ENCODE data around the gene TGFB2. TPM values are rescaled to one million over a fixed set of nuclear protein-coding genes. Genes with fewer than 3 reads are reported as not detected.

The TGFB2 gene
- total RNA-seq, 4 donors from 2014 or later: 3.3 to 9.4 (median 6.8) TPM

DNA sequence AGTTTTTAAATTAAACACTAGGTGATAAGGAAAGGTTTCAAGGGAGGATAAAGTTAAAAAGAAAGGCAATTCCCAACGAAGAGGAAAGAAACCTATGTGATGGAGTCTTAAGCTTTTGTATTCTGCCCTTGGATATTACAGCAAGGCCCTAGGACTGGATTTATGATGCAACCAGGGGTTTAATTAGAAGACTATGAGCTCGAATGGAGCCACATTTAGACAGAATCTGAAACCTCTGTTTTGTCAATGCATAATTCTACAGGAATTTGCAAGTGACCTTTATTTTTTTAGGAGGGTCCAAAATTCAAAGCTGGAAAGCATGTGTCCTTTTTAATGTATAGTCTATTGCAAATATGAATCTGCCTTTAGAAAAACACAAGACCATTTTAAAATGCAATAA, 37.9 kb downstream of the TGFB2 start:
- no peaks in the 10 kb centered on the region for H3K9me3 ChIP-seq
- no peak for ATAC-seq
- no peak for TF ChIP-seq POLR2AphosphoS5 (IDR thresholded peaks at IDR 0.05)
- TF ChIP-seq EP300 (IDR thresholded peaks at IDR 0.05): no peak
- TF ChIP-seq POLR2A (IDR thresholded peaks at IDR 0.05): no peak
- TF ChIP-seq, protein P1, sequence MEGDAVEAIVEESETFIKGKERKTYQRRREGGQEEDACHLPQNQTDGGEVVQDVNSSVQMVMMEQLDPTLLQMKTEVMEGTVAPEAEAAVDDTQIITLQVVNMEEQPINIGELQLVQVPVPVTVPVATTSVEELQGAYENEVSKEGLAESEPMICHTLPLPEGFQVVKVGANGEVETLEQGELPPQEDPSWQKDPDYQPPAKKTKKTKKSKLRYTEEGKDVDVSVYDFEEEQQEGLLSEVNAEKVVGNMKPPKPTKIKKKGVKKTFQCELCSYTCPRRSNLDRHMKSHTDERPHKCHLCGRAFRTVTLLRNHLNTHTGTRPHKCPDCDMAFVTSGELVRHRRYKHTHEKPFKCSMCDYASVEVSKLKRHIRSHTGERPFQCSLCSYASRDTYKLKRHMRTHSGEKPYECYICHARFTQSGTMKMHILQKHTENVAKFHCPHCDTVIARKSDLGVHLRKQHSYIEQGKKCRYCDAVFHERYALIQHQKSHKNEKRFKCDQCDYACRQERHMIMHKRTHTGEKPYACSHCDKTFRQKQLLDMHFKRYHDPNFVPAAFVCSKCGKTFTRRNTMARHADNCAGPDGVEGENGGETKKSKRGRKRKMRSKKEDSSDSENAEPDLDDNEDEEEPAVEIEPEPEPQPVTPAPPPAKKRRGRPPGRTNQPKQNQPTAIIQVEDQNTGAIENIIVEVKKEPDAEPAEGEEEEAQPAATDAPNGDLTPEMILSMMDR (IDR thresholded peaks at IDR 0.05): no peak
- no peak overlapping the region for H3K27ac ChIP-seq
- peaks cover 4 to 16% (median 11%) of the 10 kb centered on the region in 3 donors for H3K4me1 ChIP-seq
- H3K36me3 ChIP-seq: no peaks in the 10 kb centered on the region
- no peak overlapping the region for H3K4me3 ChIP-seq
- H3K27me3 ChIP-seq: no peaks in the 10 kb centered on the region
- 43 to 69% methylated on average over 1 to 2 of the region's 2 CpGs for WGBS, 2 donors (ENCODE audit: low coverage in 1 of 2)

DNA sequence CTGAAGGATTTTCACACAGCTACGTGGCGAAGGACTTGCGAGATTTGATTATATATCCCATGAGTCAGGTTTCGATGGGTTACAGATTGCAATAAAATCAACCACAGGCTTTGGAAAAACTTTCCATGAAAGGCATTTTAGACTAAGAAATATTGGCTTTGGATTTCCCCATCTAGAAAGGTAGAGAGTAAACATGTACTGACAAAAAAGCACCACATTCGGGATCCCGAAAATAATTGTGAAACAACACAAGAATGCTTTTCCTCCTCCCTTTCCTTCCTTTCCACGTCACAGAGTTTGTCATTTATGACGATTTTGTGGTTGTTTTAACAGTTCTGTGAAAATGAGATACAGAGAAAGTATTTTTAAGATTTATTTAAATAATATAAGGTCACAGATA, 38.5 kb downstream of the TGFB2 start:
- Histone ChIP-seq H3K36me3 (no peaks in the 10 kb centered on the region), H3K27me3 (no peaks in the 10 kb centered on the region), H3K4me3 (no peak overlapping the region), H3K9me3 (no peaks in the 10 kb centered on the region), H3K27ac (no peak overlapping the region), H3K4me1 (peaks cover 4 to 16% (median 11%) of the 10 kb centered on the region in 3 donors)
- ATAC-seq: no peak
- 79 to 81% methylated on average over 8 of the region's 8 CpGs for WGBS, 2 donors (ENCODE audit: low coverage in 1 of 2)
- TF ChIP-seq EP300 (IDR thresholded peaks at IDR 0.05) (no peak), POLR2A (IDR thresholded peaks at IDR 0.05) (no peak), POLR2AphosphoS5 (IDR thresholded peaks at IDR 0.05) (no peak)
- TF ChIP-seq, protein P1 (IDR thresholded peaks at IDR 0.05): no peak

DNA sequence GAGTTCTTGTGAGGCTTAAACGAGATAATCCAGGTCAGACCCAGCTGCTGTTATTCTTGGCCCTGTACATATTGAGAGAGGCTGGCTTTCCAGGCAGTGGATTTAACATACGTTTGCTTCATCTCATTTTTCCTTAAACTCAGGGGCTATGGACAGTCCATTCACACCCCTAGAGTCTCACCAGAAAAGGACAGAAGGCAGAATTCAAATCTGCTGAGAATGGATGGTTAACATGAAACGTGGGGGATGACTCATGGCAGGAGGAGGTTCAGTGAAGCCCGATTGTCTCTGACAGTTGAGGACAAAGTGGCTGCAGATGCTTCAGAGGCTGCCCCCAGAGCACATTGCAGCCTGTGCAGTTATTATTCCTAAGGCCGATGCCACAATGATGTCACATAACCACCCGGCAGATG, 39.5 kb downstream of the TGFB2 start:
- H3K4me1 ChIP-seq: peaks cover 4 to 15% (median 11%) of the 10 kb centered on the region in 3 donors
- no peak for ATAC-seq

DNA sequence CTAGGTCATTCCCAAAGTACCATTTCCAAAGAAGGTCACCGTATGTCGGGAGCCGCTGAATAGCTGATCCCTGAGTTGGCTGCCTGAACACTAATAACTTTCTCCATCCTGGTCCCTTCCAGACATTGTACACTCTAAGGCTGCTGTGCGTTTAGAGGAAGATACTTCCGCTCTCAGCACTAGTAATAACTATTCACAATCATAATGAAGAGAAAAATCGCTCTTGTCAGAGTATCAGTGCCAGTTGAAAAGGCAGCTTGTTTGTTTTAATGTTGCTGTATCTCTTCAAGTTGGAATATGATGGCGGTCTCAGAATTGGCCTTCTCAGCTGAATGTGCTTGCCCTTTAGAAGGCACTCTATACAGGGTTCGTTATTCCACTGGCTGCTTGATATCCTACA, 43.5 kb downstream of the TGFB2 start:
- H3K9me3 ChIP-seq: no peaks in the 10 kb centered on the region
- H3K4me1 ChIP-seq: no peaks in the 10 kb centered on the region
- no peaks in the 10 kb centered on the region for H3K27me3 ChIP-seq
- H3K27ac ChIP-seq: no peak overlapping the region
- 92 to 97% methylated on average over 5 to 8 of the region's 8 CpGs for WGBS, 2 donors (ENCODE audit: low coverage in 1 of 2)
- H3K36me3 ChIP-seq: no peaks in the 10 kb centered on the region
- no peak overlapping the region for H3K4me3 ChIP-seq
- no peak for ATAC-seq
- TF ChIP-seq POLR2A (IDR thresholded peaks at IDR 0.05) (no peak), EP300 (IDR thresholded peaks at IDR 0.05) (no peak), POLR2AphosphoS5 (IDR thresholded peaks at IDR 0.05) (no peak)

More for the DNA sequence above, 39.5 kb downstream of the TGFB2 start:
- no peaks in the 10 kb centered on the region for H3K9me3 ChIP-seq
- TF ChIP-seq, protein P1 (IDR thresholded peaks at IDR 0.05): no peak
- TF ChIP-seq POLR2AphosphoS5 (IDR thresholded peaks at IDR 0.05) (no peak), POLR2A (IDR thresholded peaks at IDR 0.05) (no peak), EP300 (IDR thresholded peaks at IDR 0.05) (no peak)
- no peak overlapping the region for H3K27ac ChIP-seq
- H3K36me3 ChIP-seq: no peaks in the 10 kb centered on the region
- WGBS, 2 donors (ENCODE audit: low coverage in 1 of 2): 42 to 50% methylated on average over 1 to 3 of the region's 6 CpGs
- no peaks in the 10 kb centered on the region for H3K27me3 ChIP-seq
- H3K4me3 ChIP-seq: no peak overlapping the region

DNA sequence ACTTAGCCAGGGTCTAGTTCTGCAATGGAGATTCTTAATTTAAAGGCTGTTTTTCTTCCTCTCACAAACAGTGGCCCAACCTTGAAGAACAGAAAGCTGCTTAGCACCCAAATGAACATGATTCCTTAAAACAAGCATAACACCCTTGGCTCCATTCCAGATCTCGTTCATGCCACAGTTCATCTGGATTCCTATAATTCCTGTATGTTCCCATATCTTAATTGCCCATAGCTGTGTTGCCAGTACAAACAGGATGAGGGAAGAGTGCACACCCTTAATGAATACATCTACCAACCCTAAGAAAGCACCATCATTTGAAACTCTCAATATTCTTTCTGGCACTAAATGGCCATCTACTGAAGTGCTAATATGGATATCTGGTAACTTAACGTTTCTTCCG, 45.5 kb downstream of the TGFB2 start:
- Histone ChIP-seq H3K27me3 (no peaks in the 10 kb centered on the region), H3K4me3 (no peak overlapping the region), H3K36me3 (no peaks in the 10 kb centered on the region), H3K9me3 (no peaks in the 10 kb centered on the region), H3K4me1 (no peaks in the 10 kb centered on the region), H3K27ac (no peak overlapping the region)
- ATAC-seq: no peak
- 61 to 64% methylated on average over 3 of the region's 3 CpGs for WGBS, 2 donors (ENCODE audit: low coverage in 1 of 2)
- TF ChIP-seq EP300 (IDR thresholded peaks at IDR 0.05) (no peak), POLR2AphosphoS5 (IDR thresholded peaks at IDR 0.05) (no peak), POLR2A (IDR thresholded peaks at IDR 0.05) (no peak)
- TF ChIP-seq, protein P1 (IDR thresholded peaks at IDR 0.05): no peak

Measured in gastroesophageal sphincter (tissue), 4 donors.